AG04450 (cell line): ENCODE data around the gene SYCE3. TPM values are rescaled to one million over a fixed set of nuclear protein-coding genes. Genes with fewer than 3 reads are reported as not detected.

Source experiments
- CTCF ChIA-PET: fragments of 300-600, 350-600 bp; formaldehyde crosslinking; extraction: SDS; loops from one replicate; lab custom pipeline; 2022; ENCODE audit warnings: antibody characterized with exemption, inconsistent platforms; lab: Charles Lee
- POLR2A ChIA-PET: fragments of 350-600 bp; formaldehyde crosslinking; extraction: SDS; loops from one replicate; lab custom pipeline; 2021; ENCODE audit warnings: antibody characterized with exemption, inconsistent platforms; lab: Yijun Ruan, JAX
- DNase-seq: peaks from one replicate; pipeline ENCODE4 v3.0.0-alpha.2; 2011; ENCODE audit warnings: low read depth, low spot score
- H3K27ac ChIP-seq: one replicate; pipeline ENCODE4 v1.5.1; 2012; ENCODE audit warnings: low read depth, low read length, control low read depth
- H3K27me3 ChIP-seq: one replicate; pipeline ENCODE4 v1.6.0; 2012; ENCODE audit warnings: low read length; ENCODE audit not compliant: control insufficient read depth, insufficient read depth
- H3K4me3 ChIP-seq: 2 replicates; pipeline ENCODE4 v1.5.1; 2011; ENCODE audit warnings: mild to moderate bottlenecking, low read depth, low read length, control low read depth
- H3K9me3 ChIP-seq: 2 replicates; pipeline ENCODE4 v1.5.1; 2012; ENCODE audit warnings: low read length; ENCODE audit not compliant: control insufficient read depth, insufficient read depth
- polyA plus RNA-seq: library from polyadenylated mRNA; depleted of rRNA; stranded (reverse); fragments of >200 nt; gene quantifications from 2 replicates; pipeline ENCODE4 v1.2.3, GENCODE V29; 2011
- TF ChIP-seq, protein P1 (sequence below): IDR thresholded peaks from 2 replicates; pipeline ENCODE4 v1.5.1; 2011; ENCODE audit warnings: low read depth, low read length, control low read depth, inconsistent platforms

The SYCE3 gene
- polyA plus RNA-seq, 1 experiment = not detected

DNA sequence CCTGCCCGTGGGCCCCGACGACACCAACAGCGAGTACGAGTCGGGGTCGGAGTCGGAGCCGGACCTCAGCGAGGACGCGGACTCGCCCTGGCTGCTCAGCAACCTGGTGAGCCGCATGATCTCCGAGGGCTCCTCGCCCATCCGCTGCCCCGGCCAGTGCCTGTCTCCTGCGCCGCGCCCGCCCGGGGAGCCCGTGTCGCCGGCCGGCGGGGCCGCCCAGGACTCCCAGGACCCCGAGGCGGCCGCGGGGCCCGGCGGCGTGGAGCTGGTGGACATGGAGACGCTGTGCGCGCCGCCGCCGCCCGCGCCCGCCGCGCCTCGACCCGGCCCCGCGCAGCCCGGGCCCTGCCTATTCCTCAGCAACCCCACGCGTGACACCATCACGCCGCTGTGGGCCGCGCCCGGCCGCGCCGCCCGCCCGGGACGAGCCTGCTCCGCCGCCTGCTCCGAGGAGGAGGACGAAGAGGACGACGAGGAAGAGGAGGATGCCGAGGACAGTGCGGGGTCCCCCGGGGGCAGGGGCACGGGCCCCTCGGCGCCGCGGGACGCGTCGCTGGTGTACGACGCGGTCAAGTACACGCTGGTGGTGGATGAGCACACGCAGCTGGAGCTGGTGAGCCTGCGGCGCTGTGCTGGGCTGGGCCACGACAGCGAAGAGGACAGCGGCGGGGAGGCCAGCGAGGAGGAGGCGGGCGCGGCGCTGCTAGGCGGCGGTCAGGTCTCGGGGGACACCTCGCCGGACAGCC lies 41.7 kb upstream of the SYCE3 start:
- POLR2A ChIA-PET = no interaction called here

DNA sequence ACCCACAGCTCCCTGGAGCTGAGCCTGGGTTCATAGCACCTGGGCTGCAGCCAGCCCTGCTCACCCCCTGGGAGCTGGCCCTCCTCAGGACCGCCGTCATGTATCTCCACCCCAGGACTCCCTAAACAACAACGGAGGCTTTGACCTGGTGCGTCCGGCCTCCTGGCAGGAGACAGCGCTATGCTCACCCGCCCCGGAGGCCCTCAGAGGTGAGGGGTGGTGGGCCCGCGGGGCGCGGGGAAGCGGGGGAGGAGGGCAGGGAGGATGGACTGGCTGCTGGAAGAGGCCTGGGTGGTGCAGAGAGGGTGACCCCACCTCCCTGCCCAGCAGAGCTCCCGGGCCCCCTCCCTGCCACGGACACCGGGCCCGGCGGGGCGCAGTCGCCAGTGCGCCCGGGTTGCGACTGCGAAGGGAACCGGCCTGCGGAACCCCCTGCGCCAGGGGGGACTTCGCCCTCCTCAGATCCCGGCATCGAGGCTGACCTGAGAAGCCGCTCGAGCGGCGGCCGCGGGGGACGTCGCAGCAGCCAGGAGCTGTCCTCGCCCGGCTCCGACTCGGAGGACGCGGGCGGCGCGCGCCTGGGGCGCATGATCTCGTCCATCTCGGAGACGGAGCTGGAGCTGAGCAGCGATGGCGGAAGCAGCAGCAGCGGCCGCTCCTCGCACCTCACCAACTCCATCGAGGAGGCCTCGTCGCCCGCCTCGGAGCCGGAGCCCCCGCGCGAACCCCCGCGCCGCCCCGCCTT lies 41.0 kb upstream of the SYCE3 start:
- Histone ChIP-seq H3K27me3 (peaks cover 62% of the 10 kb centered on the region), H3K9me3 (no peaks in the 10 kb centered on the region; the same call in 1 of the 2 replicates), H3K4me3 (no peak overlapping the region), H3K27ac (no peak overlapping the region)
- CTCF ChIA-PET = no interaction called here
- POLR2A ChIA-PET = no interaction called here
- TF ChIP-seq, protein P1, sequence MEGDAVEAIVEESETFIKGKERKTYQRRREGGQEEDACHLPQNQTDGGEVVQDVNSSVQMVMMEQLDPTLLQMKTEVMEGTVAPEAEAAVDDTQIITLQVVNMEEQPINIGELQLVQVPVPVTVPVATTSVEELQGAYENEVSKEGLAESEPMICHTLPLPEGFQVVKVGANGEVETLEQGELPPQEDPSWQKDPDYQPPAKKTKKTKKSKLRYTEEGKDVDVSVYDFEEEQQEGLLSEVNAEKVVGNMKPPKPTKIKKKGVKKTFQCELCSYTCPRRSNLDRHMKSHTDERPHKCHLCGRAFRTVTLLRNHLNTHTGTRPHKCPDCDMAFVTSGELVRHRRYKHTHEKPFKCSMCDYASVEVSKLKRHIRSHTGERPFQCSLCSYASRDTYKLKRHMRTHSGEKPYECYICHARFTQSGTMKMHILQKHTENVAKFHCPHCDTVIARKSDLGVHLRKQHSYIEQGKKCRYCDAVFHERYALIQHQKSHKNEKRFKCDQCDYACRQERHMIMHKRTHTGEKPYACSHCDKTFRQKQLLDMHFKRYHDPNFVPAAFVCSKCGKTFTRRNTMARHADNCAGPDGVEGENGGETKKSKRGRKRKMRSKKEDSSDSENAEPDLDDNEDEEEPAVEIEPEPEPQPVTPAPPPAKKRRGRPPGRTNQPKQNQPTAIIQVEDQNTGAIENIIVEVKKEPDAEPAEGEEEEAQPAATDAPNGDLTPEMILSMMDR = no peak
- no peak for DNase-seq

More for the DNA sequence above, 41.7 kb upstream of the SYCE3 start:
- no peak for DNase-seq
- Histone ChIP-seq H3K9me3 (no peaks in the 10 kb centered on the region; the same call in 1 of the 2 replicates), H3K4me3 (no peak overlapping the region), H3K27ac (no peak overlapping the region), H3K27me3 (peaks cover 62% of the 10 kb centered on the region)
- TF ChIP-seq, protein P1 = no peak
- CTCF ChIA-PET = no interaction called here

DNA sequence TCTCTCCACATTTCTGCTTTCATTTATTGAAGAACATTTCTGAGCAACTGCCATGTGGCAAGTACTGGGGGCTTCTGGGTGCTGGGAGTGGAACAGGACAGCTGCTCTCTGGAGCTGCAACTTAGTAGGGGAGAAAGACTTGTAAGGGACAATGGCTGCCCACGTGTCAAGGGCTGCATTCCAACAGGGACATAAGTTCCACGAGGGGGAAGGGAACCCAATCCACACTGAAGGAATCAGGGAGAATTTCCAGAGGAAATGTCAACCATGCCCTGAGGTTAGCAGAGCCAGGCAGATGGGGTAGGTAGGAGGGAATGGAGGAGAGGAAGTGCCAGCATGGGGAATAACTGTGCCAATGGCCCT lies 39.6 kb upstream of the SYCE3 start:
- ChIA-PET CTCF (no interaction called here), POLR2A (no interaction called here)

DNA sequence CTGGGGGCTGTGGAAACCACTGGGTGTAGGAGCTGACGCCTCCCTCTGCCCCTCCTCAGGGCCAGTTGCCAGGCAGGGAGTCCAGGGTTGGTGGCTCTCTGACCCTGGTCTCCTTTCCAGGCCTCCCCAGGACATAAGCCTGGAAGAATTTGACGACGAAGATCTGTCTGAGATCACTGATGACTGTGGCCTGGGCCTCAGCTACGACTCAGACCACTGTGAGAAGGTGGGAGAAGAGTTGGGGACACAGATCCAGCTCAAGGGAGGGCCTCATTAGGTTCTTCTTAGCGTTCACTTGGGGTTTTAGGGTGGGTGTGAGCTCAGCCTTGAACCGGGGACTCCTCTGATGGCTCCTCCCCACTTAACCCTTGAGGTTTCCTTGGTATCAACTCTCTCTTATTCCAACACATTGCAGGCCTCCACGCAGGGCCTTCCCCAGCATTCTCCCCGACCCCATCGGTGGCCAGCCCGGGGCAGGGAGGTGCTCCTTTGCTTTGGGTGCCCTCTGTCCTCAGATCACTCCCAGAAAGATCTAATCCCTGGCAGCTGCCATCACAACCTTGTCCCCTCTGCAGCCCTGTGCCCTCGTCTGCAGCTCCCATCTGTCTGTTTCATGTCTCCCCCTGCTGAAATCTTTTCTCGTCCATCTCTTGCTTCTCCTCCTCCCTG lies 39.1 kb upstream of the SYCE3 start:
- CTCF ChIA-PET = no interaction called here
- H3K4me3 ChIP-seq = no peak overlapping the region
- DNase-seq = no peak
- no peak overlapping the region for H3K27ac ChIP-seq
- no peaks in the 10 kb centered on the region; the same call in 1 of the 2 replicates for H3K9me3 ChIP-seq
- TF ChIP-seq, protein P1 = no peak
- POLR2A ChIA-PET = no interaction called here
- H3K27me3 ChIP-seq = peaks cover 59% of the 10 kb centered on the region

More for the DNA sequence above, 39.6 kb upstream of the SYCE3 start:
- no peak overlapping the region for H3K4me3 ChIP-seq
- TF ChIP-seq, protein P1 = no peak
- peaks cover 60% of the 10 kb centered on the region for H3K27me3 ChIP-seq
- no peak overlapping the region for H3K27ac ChIP-seq
- no peak for DNase-seq
- H3K9me3 ChIP-seq = no peaks in the 10 kb centered on the region; the same call in 1 of the 2 replicates
